Hematopoietic multipotent progenitor cell (in vitro differentiated cells): ENCODE data around the gene RARG. TPM values are rescaled to one million over a fixed set of nuclear protein-coding genes. Genes with fewer than 3 reads are reported as not detected.

ENCODE experiments used
- DNase-seq, 3 donors: peaks; one replicate each; pipeline ENCODE4 v3.0.0-alpha.2; 2011 to 2015; ENCODE audit warnings: low read depth in 2 of 3, low spot score in 2 of 3
- total RNA-seq: library from RNA; depleted of rRNA; stranded (reverse); fragments of >200 nt; gene quantifications from one replicate; pipeline ENCODE4 v1.2.3, GENCODE V29; 2012

RARG gene
- total RNA-seq, 1 donor: 3.2 TPM

DNA sequence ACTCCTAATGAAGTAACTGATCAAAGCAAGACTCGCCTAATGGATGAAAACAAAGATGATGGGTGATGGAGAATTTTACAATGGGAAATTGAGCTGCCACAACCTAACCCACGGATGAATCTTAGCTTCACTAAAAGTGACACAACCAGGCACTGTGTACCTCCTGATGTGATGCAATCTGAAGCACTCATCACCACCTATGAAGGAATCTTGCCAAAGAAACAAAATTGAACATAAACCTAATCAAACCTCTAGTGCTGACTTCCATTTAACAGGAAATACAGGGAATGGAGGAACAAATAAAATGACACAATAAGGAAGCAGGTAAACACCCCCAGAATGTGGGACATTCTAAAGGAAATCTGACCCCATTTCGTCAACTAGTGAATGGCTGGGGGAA, 13.3 kb upstream of the RARG start:
- DNase-seq: no peak

DNA sequence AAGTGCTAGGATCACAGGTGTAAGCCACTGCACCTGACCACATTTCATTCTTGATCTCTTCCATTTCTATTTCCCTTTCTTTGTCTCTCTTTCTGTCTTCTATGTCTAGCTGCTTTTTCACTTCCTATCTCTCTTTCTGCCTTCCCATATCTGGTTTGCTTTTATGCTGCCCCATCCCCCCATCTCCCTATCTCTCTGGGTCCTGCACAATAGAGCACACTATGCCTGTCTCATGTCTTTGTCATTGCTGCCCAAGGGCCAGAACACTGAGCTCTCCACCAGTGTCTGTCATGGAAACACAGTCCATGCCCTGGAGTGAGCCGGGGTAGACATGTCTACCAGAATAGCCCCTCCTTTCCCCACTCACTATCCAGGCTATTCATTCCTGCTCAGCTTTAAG, 12.3 kb upstream of the RARG start:
- DNase-seq: no peak

DNA sequence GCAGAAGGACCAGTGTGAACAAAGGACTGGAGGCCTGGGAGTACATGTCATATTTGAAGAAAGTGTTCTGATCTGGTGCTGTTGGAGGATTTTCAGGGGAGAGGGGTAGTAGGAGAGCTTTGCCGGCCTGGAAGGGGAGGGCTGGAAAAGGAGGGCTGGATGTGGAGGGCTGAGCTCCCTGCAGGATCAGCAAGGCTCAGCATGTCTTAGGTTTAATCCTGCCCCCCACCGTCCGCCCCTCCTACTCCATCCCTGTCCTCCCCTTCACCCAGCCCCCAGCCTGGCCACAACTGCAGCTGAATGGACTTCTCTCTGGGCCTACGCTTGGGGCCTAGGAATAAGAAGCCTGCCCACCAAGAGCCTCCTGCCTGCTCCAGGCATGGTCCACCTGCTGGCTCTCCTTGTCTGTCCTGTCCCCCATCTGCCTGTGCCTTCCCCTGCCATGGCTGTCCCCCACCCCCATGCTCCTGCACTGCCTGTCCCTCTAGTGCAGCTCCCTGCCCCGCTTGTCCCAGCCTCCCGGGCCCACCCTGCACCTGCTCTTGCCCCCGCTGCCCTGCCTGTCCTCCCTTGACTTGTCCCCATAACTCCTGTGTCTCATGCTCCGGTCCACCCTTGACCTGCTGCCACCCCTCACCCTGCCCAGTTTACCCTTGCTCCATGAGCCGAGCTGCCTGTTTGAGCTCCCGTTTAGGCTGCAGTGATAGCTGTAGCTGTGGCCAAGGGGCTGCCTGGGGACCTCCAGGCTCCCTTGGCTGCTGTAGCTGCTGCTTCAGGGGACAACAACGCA, 9.8 kb upstream of the RARG start:
- no peak for DNase-seq

DNA sequence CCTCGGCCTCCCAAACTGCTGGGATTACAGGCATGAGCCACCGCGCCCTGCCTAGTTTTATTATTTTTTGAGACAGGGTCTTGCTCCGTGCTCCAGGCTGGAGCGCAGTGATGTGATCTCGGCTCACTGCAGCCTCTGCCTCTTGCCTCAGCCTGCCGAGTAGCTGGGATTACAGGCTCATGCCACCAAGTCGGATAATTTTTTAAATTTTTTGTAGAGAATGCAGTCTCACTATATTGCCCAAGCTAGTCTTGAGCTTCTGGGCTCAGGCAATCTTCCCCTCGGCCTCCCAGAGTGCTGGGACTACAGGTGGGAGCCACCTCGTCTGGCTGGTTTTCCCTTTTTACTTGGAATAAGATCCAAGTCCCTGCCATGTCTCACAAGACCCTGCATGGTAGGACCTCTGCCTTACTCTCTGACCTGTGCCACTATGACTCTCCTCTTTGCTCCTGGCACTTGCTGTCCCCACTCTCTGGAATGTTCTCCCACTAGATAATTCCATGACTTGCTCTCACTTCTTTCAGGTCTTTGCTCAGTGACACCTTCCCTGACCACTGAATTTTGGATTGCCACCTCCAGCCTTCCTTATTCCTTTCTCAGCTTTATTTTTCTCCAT, 7.7 kb upstream of the RARG start:
- no peak for DNase-seq

DNA sequence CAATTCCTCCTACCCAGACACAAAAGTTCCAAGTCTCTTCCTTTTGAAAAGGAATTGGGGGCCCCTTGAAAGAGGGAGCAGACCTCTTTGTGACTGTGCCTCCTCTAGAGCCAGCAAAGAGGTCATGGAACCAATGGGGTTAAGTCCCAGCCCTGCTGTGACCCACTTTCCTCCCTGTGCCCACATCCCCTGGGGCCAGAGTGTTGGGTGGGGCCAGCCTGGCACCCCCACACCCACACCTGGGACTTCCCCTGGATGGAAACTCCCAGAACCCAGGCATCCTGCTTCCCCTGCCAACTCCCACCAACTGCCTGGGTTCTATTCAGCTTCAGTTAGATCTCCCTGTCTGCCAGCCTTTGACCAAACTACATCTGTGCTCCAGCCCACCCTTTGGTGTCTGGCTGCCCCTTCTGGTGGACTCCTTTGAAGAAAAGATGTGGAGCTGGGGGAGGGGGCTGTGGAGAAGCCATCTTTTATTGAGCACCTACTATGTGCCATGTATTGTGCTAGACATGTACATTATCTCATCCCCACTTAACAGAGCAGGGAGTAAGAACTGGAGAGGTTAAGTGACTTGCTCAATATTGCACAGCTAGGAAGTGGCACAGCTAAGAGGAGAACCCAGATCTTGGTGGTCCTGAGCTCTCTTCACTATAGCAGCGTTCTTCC, 4.6 kb upstream of the RARG start:
- no peak for DNase-seq

DNA sequence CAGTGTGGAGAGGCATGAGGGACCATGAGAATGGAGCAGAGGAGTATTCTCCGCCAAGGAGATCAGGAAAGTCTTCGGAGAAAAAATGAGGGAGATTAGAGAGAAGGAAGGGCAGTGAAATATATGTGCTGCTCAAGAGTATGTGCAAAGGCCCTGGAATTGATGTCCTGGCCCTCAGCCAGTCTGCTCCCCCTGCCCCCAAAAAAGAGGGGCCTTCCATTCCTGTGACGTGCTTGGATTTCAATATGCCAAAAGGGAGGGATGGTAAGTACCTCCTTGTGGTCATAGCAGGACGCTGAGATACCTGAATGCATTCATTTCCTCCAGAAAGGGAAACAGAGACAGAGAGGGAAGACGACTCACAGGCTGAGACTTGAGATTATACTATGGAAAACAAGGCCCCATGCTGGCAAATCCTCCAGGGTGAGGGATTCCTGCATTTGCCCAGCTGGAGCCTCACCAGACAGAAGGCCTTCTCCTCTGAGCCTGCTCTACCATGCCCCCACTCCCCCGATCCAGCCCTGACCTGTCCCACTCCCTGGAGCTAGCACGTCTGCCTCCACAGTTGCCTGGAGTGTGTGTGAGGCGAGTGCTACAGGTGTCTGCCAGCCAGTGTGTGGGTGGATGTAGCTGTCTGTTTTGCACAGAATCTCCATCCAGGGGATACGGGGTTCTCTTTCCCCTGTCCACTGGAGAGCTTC, 3.9 kb upstream of the RARG start:
- no peak for DNase-seq

DNA sequence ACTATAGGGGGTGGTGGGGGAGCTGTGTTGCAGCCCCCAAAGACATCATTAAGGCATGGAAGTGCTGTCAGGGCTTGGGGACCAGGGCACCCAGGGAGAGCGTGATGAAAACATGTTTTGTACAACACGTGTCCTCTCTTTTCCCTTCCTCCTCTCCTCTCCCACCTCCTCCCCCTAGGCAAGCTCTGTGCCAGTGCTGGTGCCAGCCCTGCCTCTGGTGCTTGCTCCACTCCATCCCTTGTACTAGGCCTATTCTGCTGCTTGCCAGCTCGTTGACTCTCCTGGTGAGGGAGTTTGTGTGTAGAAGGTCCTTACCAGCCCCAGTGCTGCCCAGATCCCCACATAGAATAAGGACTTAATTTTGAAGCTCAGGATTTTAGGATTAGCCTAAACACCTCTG, 3.2 kb upstream of the RARG start:
- DNase-seq: no peak

DNA sequence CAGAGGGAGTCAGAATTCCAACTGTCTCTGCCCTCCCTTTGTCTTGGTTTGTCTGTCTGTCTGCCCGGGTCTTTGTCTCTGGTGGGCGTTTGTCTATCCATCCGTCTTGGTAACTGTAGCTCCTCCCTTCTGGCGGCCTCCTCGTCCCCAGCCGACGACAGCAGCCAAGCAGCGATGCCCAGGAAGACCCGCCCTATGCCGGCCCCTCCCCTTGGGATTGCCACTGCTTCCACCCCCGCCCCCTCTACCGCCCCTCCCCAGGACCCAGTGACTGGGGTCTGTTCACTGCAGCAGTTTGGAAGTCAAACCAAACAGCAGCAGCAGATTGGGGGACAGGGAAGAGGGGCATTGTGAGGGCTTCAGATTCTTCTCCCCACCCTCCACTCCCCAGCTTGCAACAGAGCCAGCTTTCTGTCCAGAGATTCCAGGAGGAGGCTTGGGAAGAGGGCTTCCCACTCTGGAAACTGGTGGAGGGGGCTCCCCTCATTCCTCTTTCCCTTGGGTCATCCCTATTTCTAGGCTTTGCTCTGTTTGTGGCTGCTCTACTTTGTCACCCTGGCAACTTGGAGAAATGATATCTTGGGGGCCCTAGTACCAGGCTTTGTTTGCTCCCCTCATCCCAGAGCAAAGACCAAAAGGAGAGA, 2.4 kb upstream of the RARG start:
- DNase-seq: no peak

DNA sequence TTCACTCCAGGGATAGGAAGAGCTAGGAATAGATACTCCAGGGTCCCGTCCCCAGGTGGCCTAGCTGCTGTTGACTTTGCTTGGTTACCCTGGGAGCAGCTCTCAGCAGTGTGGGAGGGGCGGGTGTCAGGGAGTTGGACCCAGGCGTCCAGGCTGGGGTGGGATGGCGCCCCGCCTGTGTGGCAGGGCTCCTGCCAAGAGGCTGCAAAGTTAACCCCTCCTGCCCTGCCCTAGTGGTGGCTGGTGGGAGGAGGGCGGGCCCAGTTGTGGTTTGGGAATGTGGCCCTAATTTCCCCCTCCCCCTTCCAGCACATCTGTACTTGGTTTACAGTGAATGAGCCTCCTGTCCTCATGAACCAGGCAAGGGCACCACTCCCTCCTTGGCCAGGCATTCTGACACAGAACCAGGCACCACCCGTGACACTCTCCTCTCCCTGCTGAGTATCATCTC, 1.7 kb upstream of the RARG start:
- no peak for DNase-seq

DNA sequence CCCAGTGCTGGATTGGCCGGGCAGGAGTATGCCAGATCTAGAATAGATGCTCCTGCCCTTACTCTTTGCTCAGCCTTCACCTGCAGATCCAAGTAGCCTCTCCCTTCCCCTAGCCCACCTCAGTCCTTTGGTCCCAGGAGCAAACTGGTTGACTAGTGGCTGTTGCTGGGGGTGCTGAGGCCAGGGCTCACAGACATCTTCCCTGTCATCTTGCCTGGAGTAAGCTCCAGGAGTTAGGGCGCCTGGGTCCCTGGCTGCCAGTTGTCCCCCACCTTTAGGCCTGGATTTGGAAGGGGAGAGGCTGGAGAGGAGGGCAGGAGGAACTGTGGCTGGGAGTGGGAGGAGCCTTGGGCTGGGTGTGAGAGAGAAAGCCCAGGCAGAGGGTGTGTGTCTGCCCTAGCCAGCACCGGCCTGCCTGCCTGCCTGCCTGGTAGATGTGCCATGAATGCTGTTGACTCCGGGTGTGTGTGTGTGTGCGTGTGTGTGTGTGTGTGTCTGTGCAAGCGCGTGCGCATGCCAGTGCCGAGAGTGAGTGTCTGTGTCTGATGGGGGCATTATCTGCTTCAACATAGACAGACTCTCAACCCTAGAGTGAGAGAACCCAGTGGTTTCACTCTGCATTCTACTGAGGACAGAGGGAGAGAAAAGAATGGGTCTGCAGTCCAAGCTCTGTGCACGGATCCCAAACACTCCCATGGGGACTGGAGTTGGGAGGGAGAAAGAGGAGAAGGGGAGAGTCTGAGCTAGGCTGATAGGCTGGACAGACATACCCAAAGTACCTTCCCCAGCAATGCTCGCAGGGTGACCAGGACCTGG, 845 bp upstream of the RARG start:
- no peak for DNase-seq

DNA sequence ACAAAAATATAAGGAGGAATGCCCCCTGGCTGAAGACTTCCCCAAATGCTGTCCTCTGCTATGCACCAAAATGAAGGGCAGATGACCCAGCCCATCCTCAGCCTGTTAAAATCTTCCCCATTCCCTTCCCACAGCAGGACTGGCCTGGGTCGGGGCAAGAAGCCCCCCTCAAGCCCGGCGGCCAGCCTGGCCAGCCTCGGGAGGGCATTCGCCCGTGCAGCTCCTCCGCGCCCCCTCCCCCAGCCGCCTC, 413 bp downstream of the RARG start:
- DNase-seq: no peak

DNA sequence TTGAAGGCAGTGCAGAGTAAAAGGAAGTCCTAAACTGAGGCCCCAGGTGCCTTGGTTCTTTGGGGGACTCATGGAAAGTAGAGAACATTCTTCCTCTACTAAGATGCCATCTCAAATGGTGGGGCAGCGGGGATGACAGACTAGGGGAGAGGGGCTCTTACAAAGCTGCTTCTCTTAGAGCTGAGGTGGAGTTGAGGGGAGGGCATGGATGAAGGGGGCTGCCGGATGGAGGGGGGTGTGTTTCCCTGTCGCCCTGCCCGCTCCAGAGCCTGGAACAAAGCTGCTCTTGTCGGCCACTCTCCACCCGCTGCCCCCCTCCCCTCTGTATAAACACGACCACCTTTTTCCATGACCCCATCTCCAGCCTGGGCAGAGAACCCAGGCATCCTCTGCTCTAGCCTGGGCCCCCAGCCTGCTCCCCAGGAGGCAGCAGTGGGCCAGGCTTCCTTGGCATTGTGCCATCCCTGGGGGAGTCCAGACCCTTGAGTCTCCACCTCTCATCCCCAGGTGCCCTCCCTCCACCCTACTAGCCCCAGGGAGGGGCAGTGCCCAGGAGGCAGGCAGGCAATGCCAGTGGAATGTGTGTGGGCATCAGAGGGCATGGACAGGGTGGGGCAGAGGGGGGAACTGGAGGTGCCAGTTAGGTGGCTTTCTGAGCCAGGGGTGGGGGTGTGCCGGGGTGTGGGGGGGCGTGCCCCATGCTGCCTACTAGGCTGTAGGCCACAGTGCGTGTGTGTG, 1.7 kb downstream of the RARG start:
- DNase-seq: no peak

DNA sequence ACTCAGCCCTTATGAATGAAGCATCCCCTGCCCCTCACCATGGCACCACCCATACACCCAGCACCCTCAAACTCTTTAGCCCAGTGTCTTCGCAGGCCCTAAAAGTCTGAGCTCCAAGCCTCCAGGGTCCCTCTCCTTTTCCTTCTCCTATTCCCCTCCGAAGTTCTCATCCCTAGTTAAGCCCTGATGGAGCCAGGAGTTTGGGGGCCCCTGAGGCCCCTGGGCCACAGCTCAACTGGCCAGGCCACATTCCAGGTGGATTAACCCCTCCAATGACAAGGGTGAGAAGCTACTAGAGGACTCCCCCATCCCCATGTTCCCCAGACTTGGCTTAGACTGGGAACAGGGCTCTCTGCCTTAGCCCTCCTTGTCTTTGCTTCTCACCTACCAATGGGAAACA, 2.6 kb downstream of the RARG start:
- DNase-seq: no peak

DNA sequence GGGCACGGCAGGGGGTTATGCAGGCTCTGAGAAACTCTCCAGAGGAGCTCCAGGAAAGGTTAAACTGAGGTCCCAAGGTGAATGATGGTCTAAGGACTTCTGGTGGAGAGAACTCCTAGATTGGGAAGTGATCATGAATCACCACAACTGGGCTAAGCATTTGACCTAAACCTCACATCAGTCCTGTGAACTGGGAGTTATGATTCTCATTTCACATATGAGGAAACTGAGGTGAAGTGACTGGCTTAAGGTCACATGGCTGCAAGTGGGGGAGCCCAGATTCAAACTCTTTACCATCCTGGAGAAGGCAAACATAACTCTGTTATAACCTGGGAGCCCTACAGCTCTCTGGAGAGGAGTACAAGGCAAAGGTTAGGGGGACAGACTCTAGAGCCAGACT, 4.2 kb downstream of the RARG start:
- no peak for DNase-seq

DNA sequence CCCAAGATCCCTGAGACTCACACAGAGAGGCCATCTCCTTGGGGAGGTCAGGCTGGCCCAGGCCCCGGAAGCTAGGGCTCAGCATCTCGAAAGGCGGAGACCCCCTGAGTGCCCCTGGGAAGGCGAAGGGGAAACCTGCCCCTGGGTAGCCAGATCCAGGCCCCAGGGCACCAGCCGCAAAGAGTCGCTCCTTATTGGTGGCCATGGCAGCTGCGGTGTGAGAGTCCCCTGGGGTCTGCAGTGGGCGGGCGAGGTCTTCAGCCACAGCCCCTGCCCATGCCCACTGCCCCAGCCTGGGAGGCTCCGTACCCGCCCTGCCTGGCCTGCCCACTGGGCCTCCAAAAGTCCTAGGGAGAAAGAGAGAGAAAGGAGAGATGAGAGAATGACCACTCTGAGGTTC, 4.7 kb downstream of the RARG start:
- DNase-seq: no peak

DNA sequence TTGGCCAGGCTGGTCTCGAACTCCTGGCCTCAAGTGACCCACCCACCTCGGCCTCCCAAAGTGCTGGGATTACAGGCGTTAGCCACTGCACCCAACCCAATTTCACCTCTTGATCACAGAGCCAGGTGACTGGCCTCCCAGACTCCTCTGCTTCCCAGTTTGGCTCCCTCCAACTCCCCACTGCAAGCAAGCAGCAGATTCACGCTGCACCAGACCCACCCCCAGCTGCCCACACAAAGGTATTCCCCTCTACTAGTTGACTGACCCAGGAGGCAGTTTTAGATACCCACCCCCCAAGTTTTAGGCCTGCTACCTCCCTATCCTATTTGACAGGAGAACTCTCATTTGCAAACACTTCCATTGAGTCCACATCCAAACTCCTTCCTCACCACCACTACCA, 5.2 kb downstream of the RARG start:
- DNase-seq: no peak

DNA sequence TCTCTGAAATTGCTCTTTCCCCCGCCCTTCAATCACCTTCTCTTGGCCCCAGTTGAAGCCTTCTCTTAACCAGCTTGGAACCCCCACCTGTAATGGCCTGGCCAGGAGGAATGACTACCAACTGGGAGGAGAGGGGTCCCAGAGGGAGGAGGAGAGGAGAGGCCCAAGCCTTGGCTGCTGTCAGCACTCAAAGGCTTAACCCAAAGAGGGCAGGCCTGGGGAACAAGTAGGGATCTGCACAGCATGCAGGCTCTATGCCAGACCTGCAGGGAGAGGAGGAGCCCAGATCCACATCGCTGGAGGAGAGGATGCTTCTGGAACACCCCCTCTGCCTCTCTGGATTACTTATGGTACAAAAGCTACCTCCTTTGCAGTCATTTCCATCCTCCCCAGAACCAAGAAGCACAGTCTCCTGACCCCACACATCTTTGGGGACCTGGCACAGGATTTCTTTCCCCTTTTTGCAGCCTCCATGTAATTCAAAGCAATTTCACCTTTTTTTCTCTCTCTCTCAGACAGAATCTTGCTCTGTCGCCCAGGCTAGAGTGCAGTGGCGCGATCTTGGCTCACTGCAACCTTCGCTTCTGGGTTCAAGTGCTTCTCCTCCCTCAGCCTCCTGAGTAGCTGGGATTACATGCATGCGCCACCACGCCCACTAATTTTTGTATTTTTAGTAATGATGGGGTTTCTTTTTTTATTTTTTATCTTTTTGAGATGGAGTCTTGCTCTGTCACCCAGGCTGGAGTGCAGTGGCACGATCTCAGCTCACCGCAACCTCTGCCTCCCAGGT, 6.2 kb downstream of the RARG start:
- DNase-seq: no peak

DNA sequence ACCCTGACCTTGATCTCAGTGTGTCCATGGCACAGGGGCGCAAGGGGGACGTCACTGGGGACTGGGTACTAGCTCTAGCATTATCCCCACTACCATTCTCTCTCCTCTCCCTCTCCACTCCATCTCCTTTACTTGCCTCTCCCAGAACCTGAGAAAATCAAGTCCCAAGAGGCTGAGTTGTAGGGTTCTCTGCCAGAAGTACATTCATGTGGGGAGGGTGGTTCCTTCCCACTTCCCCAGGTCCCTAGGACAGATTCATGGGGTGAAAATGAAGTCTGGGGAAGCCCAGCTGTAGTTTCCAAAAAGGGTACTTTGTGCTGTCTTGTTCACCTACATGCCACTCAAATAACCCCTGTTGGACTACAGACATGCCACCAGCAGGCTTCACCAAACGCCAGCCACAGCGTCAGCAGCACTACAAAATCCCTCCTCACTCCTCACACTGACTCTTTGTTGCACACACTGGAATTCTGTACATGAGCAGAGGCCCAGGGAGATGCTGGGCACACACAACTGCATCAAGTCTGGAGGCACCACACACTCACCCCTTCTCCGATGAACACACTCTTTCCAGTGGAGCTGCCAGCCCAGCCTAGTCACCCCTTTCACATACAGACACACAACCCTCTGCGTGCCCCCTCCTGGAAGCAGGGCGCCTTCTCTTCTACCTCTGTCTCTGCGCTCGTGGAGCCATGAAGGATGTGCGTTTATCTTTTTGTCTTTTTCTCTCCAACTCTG, 6.9 kb downstream of the RARG start:
- no peak for DNase-seq
